Mesenteric fat pad (tissue), 1 donor: ENCODE results near the gene BBIP1. TPM values are rescaled to one million over a fixed set of nuclear protein-coding genes. Genes with fewer than 3 reads are reported as not detected.

Experiments
- total RNA-seq: library from RNA; stranded (reverse); fragmentation: NEBNext Ultra II Directional; extraction: Animal tissue kit (Norgen Biotek cat#: 25700); gene quantifications from one replicate; pipeline ENCODE4 v1.2.1, GENCODE V29; 2021
- donor health status: DM: yes; HTN: yes; CAD: no.

BBIP1 gene
- total RNA-seq, 1 donor from 2014 or later = 26.9 TPM

Other genes starting within 250 kb of the BBIP1 start
- gene PDCD4, start 47.3 kb downstream of the BBIP1 start, total RNA-seq = 146 TPM
- 79.5 TPM for gene SHOC2, start 424 bp upstream of the BBIP1 start, total RNA-seq
- gene ADRA2A, start 157.8 kb upstream of the BBIP1 start, total RNA-seq = 187 TPM